ENCODE data around the gene ITPR1.

ITPR1 gene

GRCh38 chr3:4841776-4842440 lies 348.8 kb downstream of the ITPR1 start:
- no peak for DNase-seq (ENCODE audit: low spot score)
- in situ Hi-C loops (cut with MboI; ENCODE audit: low pct_unique_long_range_greater_than_20kb, low sequenced_read_pairs, unreplicated experiment), result no loop called here
- TF ChIP-seq CTCF (IDR thresholded peaks at IDR 0.05; ENCODE audit: extremely low read depth, insufficient read depth, missing control alignments), result no peak

- TF ChIP-seq CTCF (IDR thresholded peaks at IDR 0.05; ENCODE audit: extremely low read depth, insufficient read depth, missing control alignments), result no peak
- in situ Hi-C loops (cut with MboI; ENCODE audit: low pct_unique_long_range_greater_than_20kb, low sequenced_read_pairs, unreplicated experiment), result no loop called here
- DNase-seq (ENCODE audit: low spot score), result no peak
Measured at GRCh38 chr3:4843619-4844018, 350.5 kb downstream of the ITPR1 start.

GRCh38 chr3:4845882-4846281 lies 352.7 kb downstream of the ITPR1 start:
- DNase-seq (ENCODE audit: low spot score), result no peak
- TF ChIP-seq CTCF (IDR thresholded peaks at IDR 0.05; ENCODE audit: extremely low read depth, insufficient read depth, missing control alignments), result no peak
- in situ Hi-C loops (cut with MboI; ENCODE audit: low pct_unique_long_range_greater_than_20kb, low sequenced_read_pairs, unreplicated experiment), result no loop called here

- in situ Hi-C loops (cut with MboI; ENCODE audit: low pct_unique_long_range_greater_than_20kb, low sequenced_read_pairs, unreplicated experiment), result no loop called here
- DNase-seq (ENCODE audit: low spot score), result no peak
- TF ChIP-seq CTCF (IDR thresholded peaks at IDR 0.05; ENCODE audit: extremely low read depth, insufficient read depth, missing control alignments), result no peak
Measured at GRCh38 chr3:4846543-4846942, 353.4 kb downstream of the ITPR1 start.

GRCh38 chr3:4848176-4848825 lies 355.2 kb downstream of the ITPR1 start:
- no peak for TF ChIP-seq CTCF (IDR thresholded peaks at IDR 0.05; ENCODE audit: extremely low read depth, insufficient read depth, missing control alignments)
- in situ Hi-C loops (cut with MboI; ENCODE audit: low pct_unique_long_range_greater_than_20kb, low sequenced_read_pairs, unreplicated experiment), result no loop called here
- DNase-seq (ENCODE audit: low spot score), result no peak

- DNase-seq (ENCODE audit: low spot score), result no peak
- in situ Hi-C loops (cut with MboI; ENCODE audit: low pct_unique_long_range_greater_than_20kb, low sequenced_read_pairs, unreplicated experiment), result no loop called here
- TF ChIP-seq CTCF (IDR thresholded peaks at IDR 0.05; ENCODE audit: extremely low read depth, insufficient read depth, missing control alignments), result no peak
Measured at GRCh38 chr3:4849136-4849535, 356.0 kb downstream of the ITPR1 start.
